ENCODE data around the gene MORN1. TPM values are rescaled to one million over a fixed set of nuclear protein-coding genes. Genes with fewer than 3 reads are reported as not detected.
A peak's percentile ranks its signal among the peaks of the same experiment; 100 is the strongest.

Gene MORN1
- total and polyA plus RNA-seq, 9 of the 15 experiments (the other 6 are each of a cell fraction or from before 2014, with no cell fraction given), result 0.24 to 9.3 (median 4.2) TPM

DNA sequence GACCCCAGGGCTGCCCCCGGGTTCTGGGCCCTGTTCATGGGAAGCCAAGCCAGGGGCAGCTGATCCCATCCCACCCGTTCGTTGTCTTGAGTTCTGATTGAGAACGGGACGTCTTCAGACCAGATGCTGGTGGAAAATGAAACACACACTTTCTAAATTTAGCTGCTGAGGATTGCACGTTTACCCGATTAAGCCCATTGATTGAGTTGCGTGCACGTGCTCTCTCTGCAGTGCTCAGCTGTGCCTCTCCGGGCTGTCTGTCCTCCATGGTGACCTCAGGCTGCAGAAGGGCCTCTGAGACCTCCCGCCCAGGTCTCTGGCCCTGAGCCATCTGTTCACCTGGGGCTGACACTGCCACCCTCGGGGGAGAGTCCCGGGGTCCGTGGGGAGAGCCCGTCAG, 48.0 kb upstream of the MORN1 start:
- BruUV-seq (replicated peaks), result no TSS peak
- Histone ChIP-seq H3K36me3 (ENCODE audit: control insufficient read depth, insufficient read depth, low read length) (no peaks in the 10 kb centered on the region), H3K4me2 (ENCODE audit: insufficient read depth, low read length) (no peak overlapping the region), H3K79me2 (ENCODE audit: control insufficient read depth, insufficient read depth, low read length) (no peaks in the 10 kb centered on the region), H3K4me3 (no peak overlapping the region), H3K9ac (ENCODE audit: insufficient read depth in 1 of 2, low read depth in 2 of 2, low read length in 2 of 2) (no peak overlapping the region), H3K4me1 (replicated peaks in 1 of 2; ENCODE audit: control insufficient read depth in 2 of 2, insufficient read depth in 2 of 2, low read length in 2 of 2) (peaks cover 0 to 32% of the 10 kb centered on the region in 2 experiments; a peak in 1 of 5 replicates), H3K27me3 (ENCODE audit: control insufficient read depth in 2 of 2, insufficient read depth in 2 of 2, low read length in 2 of 2) (peaks cover 16 to 68% of the 10 kb centered on the region in 2 experiments), H4K20me1 (replicated peaks; ENCODE audit: control insufficient read depth, insufficient read depth, low read length) (no peaks in the 10 kb centered on the region; the same call in 1 of the 2 replicates), H3K9me3 (replicated peaks; ENCODE audit: control insufficient read depth, insufficient read depth, low read depth, low read length) (no peaks in the 10 kb centered on the region), H3K27ac (ENCODE audit: extremely low read depth, low read depth, low read length) (no peak overlapping the region), H3K9me1 (ENCODE audit: control insufficient read depth, insufficient read depth, low read length) (no peaks in the 10 kb centered on the region), H2AFZ (ENCODE audit: low read depth, low read length) (no peak overlapping the region)
- intact Hi-C loops (cut with micrococcal nuclease) (no loop called here), in situ Hi-C loops (cut with MboI) (no loop called here)
- FAIRE-seq, result no peak
- WGBS (ENCODE audit: insufficient coverage, low coverage, missing lambda C conversion rate), result under 1% methylated on average over 15 of the region's 15 CpGs
- DNase-seq (ENCODE audit: extremely low read depth in 1 of 4, low spot score in 3 of 4), result no peak
- ChIA-PET CTCF (ENCODE audit: low intra/inter-chr PET ratio) (no interaction called here), POLR2A (no interaction called here)
- no peak for ATAC-seq
- TF ChIP-seq, protein P1, sequence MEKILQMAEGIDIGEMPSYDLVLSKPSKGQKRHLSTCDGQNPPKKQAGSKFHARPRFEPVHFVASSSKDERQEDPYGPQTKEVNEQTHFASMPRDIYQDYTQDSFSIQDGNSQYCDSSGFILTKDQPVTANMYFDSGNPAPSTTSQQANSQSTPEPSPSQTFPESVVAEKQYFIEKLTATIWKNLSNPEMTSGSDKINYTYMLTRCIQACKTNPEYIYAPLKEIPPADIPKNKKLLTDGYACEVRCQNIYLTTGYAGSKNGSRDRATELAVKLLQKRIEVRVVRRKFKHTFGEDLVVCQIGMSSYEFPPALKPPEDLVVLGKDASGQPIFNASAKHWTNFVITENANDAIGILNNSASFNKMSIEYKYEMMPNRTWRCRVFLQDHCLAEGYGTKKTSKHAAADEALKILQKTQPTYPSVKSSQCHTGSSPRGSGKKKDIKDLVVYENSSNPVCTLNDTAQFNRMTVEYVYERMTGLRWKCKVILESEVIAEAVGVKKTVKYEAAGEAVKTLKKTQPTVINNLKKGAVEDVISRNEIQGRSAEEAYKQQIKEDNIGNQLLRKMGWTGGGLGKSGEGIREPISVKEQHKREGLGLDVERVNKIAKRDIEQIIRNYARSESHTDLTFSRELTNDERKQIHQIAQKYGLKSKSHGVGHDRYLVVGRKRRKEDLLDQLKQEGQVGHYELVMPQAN (IDR thresholded peaks at IDR 0.05; ENCODE audit: borderline replicate concordance), result no peak
- TF ChIP-seq ZNF316 (IDR thresholded peaks at IDR 0.05), result no peak
- TF ChIP-seq, protein P2, sequence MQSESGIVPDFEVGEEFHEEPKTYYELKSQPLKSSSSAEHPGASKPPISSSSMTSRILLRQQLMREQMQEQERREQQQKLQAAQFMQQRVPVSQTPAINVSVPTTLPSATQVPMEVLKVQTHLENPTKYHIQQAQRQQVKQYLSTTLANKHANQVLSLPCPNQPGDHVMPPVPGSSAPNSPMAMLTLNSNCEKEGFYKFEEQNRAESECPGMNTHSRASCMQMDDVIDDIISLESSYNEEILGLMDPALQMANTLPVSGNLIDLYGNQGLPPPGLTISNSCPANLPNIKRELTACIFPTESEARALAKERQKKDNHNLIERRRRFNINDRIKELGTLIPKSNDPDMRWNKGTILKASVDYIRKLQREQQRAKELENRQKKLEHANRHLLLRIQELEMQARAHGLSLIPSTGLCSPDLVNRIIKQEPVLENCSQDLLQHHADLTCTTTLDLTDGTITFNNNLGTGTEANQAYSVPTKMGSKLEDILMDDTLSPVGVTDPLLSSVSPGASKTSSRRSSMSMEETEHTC (IDR thresholded peaks at IDR 0.05), result no peak
- TF ChIP-seq ZNF212 (CRISPR knock-in tag; IDR thresholded peaks at IDR 0.05), result no peak
- TF ChIP-seq BHLHE40 (IDR thresholded peaks at IDR 0.05; ENCODE audit: low read length), result peak; percentile 14; the same call in 1 of the 2 replicates
- TF ChIP-seq NCOA6 (IDR thresholded peaks at IDR 0.05), result no peak

All from K562 (cell line).